Bladder microvascular endothelial cell (primary cell): ENCODE measurements around the gene GFPT2. TPM values are rescaled to one million over a fixed set of nuclear protein-coding genes. Genes with fewer than 3 reads are reported as not detected.

Source experiments
- total RNA-seq: library from RNA; depleted of rRNA; stranded (reverse); fragments of >200 nt; gene quantifications from 2 replicates; pipeline ENCODE4 v1.2.3, GENCODE V29; 2014

Gene GFPT2
- total RNA-seq, result 0.25 and 0.97 TPM in 2 replicates

DNA sequence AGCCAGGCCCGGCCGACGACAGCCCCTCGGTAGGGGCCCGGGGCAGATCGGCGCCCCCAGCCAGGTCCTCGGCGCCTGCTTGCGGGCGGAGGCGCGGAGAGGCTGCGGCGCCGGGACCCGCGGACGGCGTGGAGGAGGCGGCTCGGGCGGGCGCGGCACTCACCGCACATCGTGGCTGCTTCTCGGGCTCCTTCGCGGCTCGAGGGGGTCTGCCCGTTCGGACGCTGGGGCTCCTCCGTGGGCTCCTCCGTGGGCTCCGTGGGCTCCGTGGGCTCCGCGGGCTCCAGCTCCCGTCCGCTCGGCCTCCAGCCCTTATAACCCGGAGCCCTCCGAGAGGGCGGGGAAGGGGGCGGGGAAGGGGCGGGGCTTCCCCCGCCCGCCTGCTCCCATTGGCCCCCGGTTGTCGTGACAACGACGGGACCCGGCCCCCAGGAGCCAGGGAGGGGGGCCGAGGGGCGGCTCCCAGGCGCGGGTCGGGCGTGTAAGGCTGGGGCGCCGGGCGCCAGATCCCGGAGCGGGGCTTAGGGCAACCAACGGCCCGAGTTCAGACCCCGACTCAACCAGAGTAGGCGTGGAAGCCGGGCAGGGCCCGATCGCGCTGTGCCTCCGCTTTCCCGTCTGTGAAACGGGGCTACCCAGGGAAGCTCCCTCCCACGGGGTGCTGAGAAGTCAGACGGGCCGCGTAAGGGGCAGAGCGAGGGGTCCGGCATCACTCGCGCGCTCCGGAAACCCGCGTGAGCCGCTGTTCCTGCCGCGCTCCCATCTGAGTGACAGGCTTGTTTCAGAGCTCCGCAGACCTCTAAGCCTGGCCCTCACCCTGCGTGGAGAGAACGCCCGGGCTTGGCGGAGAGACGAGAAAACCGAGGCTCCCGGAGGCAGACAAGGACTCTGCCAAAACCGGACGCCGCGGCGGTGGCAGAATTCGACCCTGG, at the start of gene GFPT2:
Gene GFPT2, minus strand, starts transcription at position 289 of the 932 bp plus-strand sequence. Its CDS starts 119 bp downstream, at position 170.

GRCh38 chr5:180291943-180292831, 60.9 kb downstream of the GFPT2 start, which contains the start of gene MAPK9:
Gene MAPK9, minus strand, starts transcription at chr5:180292083. Its CDS starts 11,522 bp downstream, at chr5:180280561.

Other genes with a start within 250 kb of the GFPT2 start
- gene RASGEF1C, start 144.1 kb downstream of the GFPT2 start, total RNA-seq, result not detected in 2 replicates
- 13.6 and 30.1 TPM in 2 replicates for gene MAPK9, start 61.3 kb downstream of the GFPT2 start, total RNA-seq
- gene CNOT6, start 141.0 kb upstream of the GFPT2 start, total RNA-seq, result 12.0 and 32.7 TPM in 2 replicates
- 0.32 TPM in 1 of 2 replicates, not detected in the other for gene SCGB3A1, start 238.2 kb upstream of the GFPT2 start, total RNA-seq